HL-60/S4 treated with retinoic acid at 250 ng/mL for 4 days and 3 days (cell line): ENCODE data around the gene MBNL3.
"Not testable (repeated sequence)": the region's sequence is repeated elsewhere in the genome, so short reads cannot be mapped to it uniquely, and the experiment has no call there.

ENCODE experiments used
- in situ Hi-C: fragments of 300-500 bp; cut with MboI; formaldehyde crosslinking; loops from 2 replicates; pipeline ENCODE4 v1.7.0; 2022; ENCODE audit warnings: low sequenced_read_pairs

Gene MBNL3

DNA sequence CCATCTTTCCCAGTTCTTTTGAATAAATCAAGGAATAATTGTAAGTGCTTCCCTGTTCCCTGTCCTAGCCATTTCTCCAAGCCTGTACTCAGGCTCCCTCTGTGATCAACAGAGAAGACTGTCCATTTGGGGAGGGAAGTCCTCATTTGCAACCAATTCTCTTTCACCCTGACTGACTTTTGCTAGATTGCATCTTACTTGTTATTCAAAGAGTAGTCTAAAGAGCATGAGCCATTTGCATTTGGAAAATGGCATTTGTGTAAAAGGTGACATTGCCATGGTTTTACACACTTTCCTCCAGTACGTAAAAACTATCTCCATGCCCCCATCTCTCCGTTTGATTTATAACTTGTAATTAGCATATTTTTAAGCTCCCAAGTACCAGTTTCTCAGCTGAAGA is 110.6 kb downstream of the MBNL3 start:
- in situ Hi-C loops: no loop called here

- in situ Hi-C loops: no loop called here
Observed at GRCh38 chrX:132375941-132376340, 112.9 kb downstream of the MBNL3 start.

GRCh38 chrX:132373610-132374009 is 115.2 kb downstream of the MBNL3 start:
- in situ Hi-C loops: no loop called here

DNA sequence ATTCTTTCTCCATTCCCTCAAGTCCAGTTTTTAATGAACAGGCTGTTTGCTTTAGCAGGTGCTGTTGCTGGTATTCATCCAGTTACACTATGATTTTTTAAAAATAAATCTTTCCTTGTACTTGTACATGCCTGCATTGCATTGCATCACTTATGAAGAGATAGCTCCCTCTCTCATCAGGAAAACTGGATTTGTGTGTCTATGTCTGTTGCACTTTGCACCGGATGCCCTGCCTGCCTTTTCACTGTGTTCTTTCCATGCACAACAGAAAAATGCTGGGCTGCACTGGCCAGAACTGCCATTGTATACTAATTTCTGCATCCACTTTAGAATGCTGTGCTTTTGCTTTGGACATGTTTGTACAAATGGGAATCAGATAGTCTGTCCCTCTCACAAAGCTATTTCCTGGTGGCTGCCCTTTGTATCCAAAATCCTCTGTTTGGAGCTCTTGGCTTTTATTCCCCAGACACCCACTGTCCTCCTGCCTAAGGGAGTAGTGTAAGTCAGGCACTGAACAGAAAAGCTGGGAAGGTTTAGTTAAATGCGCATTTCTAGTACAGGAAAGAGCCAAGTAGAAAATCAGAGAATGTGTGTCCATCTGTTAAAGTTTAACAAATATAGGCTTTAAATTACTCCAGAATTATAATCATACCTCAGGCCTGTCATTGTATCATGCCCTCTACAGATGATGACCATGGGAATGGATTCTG is 119.1 kb downstream of the MBNL3 start:
- in situ Hi-C loops: no loop called here

GRCh38 chrX:132367984-132368383 is 120.9 kb downstream of the MBNL3 start:
- in situ Hi-C loops: no loop called here

DNA sequence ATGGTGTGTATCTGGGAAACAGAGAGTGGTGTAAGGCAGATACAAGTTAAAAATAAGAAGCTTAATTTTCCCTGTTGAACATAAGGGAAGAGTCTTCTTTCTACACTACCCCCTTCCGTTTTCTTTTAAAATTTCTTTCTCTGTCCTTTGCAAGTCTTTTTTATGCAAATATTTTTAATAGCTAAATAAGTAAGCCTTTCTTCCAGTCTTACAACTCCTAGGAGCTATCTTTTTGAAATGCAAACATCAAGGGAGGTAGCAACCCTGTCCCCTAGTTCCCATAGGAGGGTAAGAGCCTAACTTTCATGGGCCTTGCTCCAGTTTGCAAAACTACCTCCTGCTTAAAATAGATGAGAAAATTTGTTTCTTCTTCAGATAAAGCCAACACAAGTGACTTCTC is 121.5 kb downstream of the MBNL3 start:
- in situ Hi-C loops: no loop called here

DNA sequence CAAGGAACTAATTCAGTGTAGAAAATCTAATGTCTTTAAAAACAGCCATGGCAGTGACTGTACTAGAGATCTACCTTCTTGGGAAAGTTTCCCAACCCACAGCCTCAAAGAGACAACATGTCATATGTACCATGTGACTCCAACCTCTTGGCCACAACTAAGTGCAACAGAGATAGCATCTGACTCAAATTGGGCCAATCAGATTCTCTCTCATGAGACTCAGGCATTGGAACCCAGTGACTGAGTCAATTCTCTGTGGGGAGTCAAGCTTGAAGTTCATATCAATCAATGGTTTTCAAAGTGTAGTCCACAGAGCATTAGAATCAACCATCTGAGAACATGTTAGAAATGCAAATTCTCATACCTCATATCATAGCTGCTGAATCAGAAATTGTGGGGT is 123.3 kb downstream of the MBNL3 start:
- in situ Hi-C loops: no loop called here

DNA sequence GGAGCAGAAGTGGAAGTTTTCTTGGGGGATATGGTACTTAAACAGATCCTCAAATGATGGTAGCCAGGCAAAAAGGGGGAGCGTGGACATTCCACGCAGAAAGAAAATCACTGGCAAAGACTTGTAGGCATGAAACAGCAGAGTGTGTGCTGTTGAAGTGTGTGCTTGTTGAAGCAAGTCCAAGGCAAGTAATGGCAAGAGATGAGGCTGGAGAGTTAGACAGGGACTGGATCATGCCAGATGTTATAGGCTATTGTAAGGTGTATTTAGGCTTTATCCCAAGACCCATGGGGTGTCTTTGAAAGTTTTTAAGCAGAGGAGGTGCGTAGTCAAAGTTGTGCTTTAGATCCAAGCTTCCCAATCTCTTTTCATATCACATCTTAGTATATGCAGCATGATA is 124.5 kb downstream of the MBNL3 start:
- in situ Hi-C loops: no loop called here

- in situ Hi-C loops: no loop called here
Observed at GRCh38 chrX:132353430-132353829, 135.4 kb downstream of the MBNL3 start.

- in situ Hi-C loops: no loop called here
Observed at GRCh38 chrX:132336172-132336571, 152.7 kb downstream of the MBNL3 start.

DNA sequence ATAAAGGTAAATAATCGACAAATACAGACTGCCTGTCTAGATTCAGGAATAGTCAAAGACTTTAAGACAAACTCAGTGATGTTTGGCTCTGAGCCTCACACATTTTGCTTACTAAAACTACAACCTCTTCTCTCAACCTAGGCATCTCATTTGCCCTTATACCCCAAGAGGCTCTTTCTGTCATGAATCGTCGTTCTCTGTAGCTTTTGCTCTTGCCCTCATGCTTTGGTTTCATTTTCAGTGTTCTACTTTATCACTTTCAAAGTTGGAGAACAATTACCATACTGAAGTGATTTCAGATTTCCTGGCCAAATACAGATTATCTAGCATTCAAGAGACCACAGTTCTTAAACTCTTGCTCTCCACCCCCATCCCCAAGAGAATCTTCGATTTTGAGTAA is 155.5 kb downstream of the MBNL3 start:
- in situ Hi-C loops: no loop called here

GRCh38 chrX:132331532-132331931 is 157.3 kb downstream of the MBNL3 start:
- in situ Hi-C loops: no loop called here

DNA sequence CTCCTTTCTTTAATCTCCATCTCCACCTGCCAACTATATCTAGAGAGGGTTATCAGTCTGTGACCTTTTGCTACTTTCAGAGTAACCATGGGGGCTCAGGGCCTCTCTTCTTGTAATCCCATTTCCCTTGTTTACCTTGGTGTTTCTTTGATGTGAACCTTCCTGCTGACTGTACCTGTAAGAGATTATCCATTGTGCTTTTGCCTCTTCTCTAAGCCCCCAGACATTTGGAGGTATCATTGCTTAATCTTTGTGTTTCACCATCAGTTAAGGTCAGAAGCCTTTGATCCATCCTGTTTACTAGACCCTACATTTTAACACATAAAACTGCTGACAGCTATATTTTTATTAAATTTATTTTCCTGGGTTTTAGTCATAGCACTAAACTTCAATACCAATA is 157.8 kb downstream of the MBNL3 start:
- in situ Hi-C loops: no loop called here

DNA sequence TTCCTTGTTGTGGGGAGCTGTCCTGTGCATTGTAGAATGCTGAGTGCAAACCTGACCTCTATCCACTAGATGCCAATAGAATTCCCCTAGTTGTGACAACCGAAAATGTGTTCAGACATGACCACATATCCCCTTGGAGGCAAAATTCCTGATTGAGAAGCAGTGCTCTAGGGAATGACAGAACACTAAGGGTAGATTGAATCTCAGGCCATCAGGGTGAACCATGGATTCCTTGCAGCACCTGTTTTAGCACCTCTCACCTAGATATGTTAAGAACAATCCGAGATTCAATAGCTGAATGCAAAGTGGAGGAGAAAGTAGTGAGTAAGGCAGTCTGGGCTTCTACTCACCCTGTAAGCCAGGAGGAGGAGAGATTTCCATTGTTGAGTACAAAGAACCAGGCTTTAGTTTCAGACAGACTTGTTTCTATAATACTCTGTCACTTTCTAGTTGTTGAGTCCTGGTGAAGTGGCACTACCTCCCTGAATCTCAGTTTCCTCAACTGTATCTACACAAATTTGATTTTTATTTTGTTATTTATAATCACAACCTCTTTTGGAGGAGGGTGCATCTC is 158.6 kb downstream of the MBNL3 start:
- in situ Hi-C loops: no loop called here

DNA sequence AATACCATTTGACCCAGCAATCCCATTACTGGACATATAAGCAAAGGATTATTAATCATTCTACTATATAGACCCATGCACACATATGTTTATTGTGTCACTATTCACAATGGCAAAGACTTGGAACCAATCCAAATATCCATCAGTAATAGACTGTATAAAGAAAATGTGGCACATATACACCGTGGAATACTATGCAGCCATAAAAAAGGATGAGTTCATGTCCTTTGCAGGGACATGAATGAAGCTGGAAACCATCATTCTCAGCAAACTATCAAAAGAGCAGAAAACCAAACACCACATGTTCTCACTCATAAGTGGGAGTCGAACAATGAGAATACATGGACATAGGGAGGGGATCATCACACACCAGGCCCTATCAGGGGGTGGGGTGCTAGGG is 161.9 kb downstream of the MBNL3 start:
- in situ Hi-C loops: not testable (repeated sequence)
